Measurements from ENCODE around the gene IRGQ.
"Not testable (repeated sequence)": the region's sequence is repeated elsewhere in the genome, so short reads cannot be mapped to it uniquely, and the experiment has no call there.

IRGQ gene

GRCh38 chr19:43606569-43607229, 10.8 kb upstream of the IRGQ start:
- H3K4me3 ChIP-seq (ENCODE audit: low read depth, low read length), result no peak overlapping the region
- TF ChIP-seq MYC (IDR thresholded peaks at IDR 0.05; ENCODE audit: low read depth, low read length) (no peak), MAX (IDR thresholded peaks at IDR 0.05; ENCODE audit: low read depth, low read length) (no peak), CTCF (IDR thresholded peaks at IDR 0.05; ENCODE audit: low read depth, low read length) (no peak), POLR2A (IDR thresholded peaks at IDR 0.05; ENCODE audit: extremely low read depth, insufficient read length) (no peak)
- DNase-seq (ENCODE audit: low read depth), result no peak

- H3K4me3 ChIP-seq (ENCODE audit: low read depth, low read length), result no peak overlapping the region
- TF ChIP-seq POLR2A (IDR thresholded peaks at IDR 0.05; ENCODE audit: extremely low read depth, insufficient read length) (no peak), CTCF (IDR thresholded peaks at IDR 0.05; ENCODE audit: low read depth, low read length) (no peak), MAX (IDR thresholded peaks at IDR 0.05; ENCODE audit: low read depth, low read length) (no peak), MYC (IDR thresholded peaks at IDR 0.05; ENCODE audit: low read depth, low read length) (no peak)
- no peak for DNase-seq (ENCODE audit: low read depth)
Measured at GRCh38 chr19:43605875-43606568, 10.1 kb upstream of the IRGQ start.

GRCh38 chr19:43600326-43600725, 4.4 kb upstream of the IRGQ start:
- not testable (repeated sequence) for H3K4me3 ChIP-seq (ENCODE audit: low read depth, low read length); DNase-seq (ENCODE audit: low read depth)

GRCh38 chr19:43599635-43600295, 3.8 kb upstream of the IRGQ start:
- no peak for TF ChIP-seq CTCF (IDR thresholded peaks at IDR 0.05; ENCODE audit: low read depth, low read length)
- no peak for TF ChIP-seq POLR2A (IDR thresholded peaks at IDR 0.05; ENCODE audit: extremely low read depth, insufficient read length)
- TF ChIP-seq MAX (IDR thresholded peaks at IDR 0.05; ENCODE audit: low read depth, low read length), result no peak
- TF ChIP-seq MYC (IDR thresholded peaks at IDR 0.05; ENCODE audit: low read depth, low read length), result no peak
- DNase-seq (ENCODE audit: low read depth), result no peak
- no peak overlapping the region for H3K4me3 ChIP-seq (ENCODE audit: low read depth, low read length)

- peak overlapping the region; percentile 97 for H3K4me3 ChIP-seq (ENCODE audit: low read depth, low read length)
Measured at GRCh38 chr19:43598445-43599240, 2.7 kb upstream of the IRGQ start.

More at GRCh38 chr19:43598445-43599240, 2.7 kb upstream of the IRGQ start:
- TF ChIP-seq POLR2A (IDR thresholded peaks at IDR 0.05; ENCODE audit: extremely low read depth, insufficient read length) (no peak), MAX (IDR thresholded peaks at IDR 0.05; ENCODE audit: low read depth, low read length) (no peak), MYC (IDR thresholded peaks at IDR 0.05; ENCODE audit: low read depth, low read length) (no peak), CTCF (IDR thresholded peaks at IDR 0.05; ENCODE audit: low read depth, low read length) (no peak)
- DNase-seq (ENCODE audit: low read depth), result no peak
